8988T (cell line): ENCODE measurements around the gene TASP1.
"Not testable (repeated sequence)": the region's sequence is repeated elsewhere in the genome, so short reads cannot be mapped to it uniquely, and the experiment has no call there.

Experiments
- DNase-seq: peaks from one replicate; pipeline ENCODE4 v3.0.0; 2011

The TASP1 gene

DNA sequence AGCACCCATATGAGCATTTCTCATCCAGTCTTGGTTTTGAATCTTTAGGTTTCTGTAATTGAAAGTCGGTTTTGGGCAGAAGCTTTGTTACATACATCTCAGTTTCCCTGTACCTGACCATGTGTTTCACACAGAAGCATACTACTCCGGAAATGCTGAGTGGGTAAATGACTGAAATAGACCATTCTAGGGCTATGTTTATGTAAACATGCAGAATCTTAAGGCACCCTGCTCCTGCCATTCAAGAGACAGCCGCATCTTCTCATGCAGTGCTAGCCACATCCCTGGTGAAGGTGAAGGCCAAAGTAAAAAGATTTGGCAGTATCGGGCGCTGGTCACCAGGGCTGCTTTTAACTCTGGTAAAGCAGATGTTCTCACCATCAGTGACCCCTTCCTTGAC, 246.3 kb downstream of the TASP1 start:
- DNase-seq = no peak

DNA sequence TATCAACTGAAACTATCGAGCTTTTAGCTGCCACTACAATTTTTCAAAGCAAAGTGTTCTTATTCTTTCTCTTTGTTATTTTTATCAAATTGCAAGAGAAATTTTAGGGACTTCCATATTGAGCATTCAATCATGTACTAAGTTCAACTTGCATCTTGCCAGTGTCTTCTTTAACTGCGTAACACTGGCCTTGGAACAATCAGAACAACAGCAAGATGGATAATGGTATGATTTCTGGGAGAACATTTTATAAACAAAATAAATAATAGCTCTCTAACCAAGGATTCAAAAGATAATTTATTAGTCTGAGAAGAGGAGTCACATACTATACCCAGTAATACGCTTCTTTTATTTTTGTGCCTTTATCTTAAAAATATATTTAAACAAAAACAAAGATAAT, 249.6 kb downstream of the TASP1 start:
- DNase-seq = no peak

DNA sequence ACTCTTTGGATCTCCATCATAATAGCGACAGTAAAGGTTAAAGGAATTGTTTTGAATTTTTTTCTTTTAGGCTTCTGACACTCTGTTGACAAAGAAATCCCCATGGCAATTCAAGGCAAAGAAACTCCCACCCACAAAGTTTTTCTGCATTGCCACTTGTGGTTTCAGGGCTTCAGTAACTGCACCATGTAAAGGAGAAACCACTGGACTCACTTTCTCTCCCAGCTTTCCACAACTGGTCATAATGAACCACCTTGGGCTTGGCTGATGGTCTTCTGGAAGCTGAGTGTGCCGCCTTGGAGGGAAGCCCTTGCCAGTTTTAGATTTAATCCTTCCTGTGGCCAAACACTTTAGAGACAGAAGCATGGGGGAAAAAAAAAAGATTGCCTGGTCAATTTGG, 254.6 kb downstream of the TASP1 start:
- DNase-seq = no peak

DNA sequence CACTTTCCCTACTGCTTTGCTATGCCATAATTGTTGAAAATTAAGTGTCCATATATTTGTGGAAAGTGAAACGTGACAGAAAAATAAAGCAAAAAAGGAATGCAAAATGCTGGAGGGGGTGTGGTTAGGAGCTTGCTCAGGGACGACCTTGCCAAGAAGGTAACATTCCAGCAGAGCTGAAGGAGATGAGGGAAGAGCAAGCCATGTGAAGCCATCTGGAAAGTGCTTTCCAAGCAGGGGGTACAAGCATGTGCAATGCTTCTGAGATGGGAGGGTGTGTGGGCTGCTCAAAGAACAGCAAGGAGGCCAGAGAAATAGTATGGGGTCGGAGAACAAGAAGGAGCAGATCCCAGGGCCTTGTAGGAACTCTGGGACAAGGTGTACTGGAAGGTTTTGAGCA, 255.9 kb downstream of the TASP1 start:
- no peak for DNase-seq

DNA sequence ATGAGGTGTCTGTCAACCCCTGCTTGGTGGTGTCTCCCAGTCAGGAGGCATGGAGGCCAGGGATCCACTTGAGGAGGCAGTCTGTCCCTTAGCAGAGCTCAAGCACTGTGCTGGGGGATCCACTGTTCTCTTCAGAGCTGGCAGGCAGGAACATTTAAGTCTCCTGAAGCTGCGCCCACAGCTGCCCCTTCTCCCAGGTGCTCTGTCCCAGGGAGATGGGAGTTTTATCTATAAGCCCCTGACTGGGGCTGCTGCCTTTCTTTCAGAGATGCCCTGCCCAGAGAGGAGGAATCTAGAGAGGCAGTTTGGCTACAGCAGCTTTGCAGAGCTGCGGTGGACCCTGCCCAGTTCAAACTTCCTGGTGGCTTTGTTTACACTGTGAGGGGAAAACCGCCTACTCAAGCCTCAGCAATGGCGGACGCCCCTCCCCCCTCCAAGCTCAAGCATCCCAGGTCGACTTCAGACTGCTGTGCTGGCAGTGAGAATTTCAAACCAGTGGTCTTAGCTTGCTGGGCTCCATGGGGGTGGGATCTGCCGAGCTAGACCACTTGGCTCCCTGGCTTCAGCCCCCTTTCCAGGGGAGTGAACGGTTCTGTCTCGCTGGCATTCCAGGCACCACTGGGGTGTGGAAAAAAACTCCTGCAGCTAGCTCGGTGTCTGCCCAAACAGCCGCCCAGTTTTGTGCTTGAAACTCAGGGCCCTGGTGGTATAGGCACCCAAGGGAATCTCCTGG, 258.1 kb downstream of the TASP1 start:
- not testable (repeated sequence) for DNase-seq

DNA sequence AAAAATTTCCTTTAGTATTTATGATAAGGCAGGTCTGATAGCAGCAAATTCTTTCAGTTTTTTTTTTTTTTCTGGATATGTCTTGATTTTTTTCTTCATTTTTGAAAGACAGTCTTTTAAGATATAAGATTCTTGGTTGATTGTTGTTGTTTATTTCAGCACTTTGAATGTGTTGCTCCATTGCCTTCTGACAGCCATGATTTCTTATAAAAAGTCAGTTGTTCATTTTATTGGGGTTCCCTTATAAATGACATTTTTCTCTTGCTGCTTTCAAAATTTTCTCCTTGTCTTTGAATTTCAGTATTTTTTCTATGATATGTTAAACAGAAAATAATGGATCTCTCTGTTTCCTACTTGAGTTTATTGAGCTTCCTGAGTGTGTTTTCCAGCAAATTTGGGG, 265.3 kb downstream of the TASP1 start:
- DNase-seq = no peak

DNA sequence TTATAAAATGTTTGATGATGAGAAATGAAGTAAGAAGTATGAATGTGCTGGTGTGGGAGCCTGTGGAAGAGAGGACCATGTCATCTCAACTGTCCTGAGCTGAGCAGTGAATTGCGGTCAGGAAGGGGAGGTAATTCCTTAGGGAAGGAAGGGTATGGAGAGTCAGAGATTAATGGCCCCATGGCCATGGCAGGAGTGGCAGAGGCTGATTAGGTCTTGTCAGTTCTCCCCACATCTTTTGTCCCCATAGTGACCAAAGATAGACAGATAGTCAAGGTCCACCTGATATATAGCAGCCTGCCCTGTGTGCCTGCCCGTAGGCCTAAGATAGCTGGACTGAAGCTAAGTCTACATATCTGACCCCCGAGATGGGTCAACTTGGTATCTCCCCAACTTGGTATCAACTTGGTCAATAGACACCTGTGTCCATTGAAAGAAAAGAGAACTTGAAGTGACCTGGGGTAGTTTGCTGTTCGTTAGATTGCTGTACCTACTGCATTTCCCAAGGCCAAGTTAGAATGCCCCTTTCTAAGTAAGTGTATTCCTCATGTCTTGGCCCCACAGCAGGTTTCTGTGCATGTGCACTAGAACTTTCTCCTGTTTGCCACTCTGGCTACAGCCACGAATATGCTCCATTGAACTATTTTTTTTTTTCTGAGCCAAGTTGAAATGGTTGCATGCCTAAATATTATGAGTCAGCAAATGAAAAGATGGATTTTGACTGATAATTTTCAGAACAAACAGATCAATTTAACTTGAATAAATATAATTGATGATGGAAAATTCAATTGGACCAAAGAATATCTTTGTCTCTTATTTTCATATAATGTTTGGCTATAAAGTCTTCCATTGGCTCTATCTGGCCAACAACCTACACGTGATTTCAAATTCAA, 274.2 kb downstream of the TASP1 start:
- DNase-seq = no peak

DNA sequence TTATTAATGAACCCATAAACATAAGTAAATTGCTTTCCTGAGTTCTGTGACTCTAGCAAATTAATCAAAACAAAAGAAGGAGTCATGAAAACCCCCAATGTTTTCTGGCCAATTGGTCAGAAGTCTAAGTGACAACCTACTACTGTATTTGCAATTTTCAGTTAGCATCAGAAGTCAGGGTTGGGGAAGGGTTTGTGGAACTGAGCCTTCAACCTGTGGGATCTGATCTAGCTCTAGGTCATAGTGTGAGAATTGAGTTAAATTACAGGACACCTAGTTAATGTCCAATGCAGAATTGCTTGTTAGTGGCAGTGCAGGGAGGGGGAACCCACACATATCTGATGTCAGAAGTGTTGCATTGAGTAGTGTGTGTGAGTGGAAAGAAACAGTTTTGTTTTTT, 275.3 kb downstream of the TASP1 start:
- no peak for DNase-seq

DNA sequence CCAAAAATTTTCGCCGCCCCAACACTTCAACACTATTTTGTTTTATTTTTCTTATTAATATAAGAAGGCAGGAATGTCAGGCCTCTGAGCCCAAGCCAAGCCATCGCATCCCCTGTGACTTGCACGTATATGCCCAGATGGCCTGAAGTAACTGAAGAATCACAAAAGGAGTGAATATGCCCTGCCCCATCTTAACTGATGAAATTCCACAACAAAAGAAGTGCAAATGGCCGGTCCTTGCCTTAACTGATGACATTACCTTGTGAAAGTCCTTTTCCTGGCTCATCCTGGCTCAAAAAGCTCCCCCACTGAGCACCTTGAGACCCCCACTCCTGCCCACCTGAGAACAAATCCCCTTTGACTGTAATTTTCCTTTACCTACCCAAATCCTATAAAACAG, 276.6 kb downstream of the TASP1 start:
- not testable (repeated sequence) for DNase-seq

DNA sequence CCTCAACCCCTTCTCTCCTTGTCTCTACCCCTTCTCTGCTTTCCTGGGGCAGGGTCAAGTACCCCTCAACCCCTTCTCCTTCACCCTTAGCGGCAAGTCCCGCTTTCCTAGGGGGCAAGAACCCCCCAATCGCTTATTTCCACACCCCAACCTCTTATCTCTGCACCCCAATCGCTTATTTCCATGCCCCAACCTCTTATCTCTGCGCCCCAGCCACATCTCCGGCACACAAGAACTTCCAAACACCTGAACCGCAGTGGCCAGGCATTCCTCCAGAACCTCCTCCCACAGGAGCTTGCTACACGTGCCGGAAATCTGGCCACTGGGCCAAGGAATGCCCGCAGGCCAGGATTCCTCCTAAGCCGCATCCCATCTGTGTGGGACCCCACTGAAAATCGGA, 279.8 kb downstream of the TASP1 start:
- DNase-seq = not testable (repeated sequence)

DNA sequence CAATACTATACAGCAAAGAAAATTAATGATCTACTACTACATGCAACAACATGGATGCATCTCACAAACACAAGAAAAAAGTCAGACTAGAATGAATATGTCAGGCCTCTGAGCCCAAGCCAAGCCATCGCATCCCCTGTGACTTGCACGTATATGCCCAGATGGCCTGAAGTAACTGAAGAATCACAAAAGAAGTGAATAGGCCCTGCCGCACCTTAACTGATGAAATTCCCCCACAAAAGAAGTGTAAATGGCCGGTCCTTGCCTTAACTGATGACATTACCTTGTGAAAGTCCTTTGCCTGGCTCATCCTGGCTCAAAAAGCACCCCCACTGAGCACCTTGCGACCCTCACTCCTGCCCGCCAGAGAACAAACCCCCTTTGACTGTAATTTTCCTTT, 280.9 kb downstream of the TASP1 start:
- DNase-seq = not testable (repeated sequence)

DNA sequence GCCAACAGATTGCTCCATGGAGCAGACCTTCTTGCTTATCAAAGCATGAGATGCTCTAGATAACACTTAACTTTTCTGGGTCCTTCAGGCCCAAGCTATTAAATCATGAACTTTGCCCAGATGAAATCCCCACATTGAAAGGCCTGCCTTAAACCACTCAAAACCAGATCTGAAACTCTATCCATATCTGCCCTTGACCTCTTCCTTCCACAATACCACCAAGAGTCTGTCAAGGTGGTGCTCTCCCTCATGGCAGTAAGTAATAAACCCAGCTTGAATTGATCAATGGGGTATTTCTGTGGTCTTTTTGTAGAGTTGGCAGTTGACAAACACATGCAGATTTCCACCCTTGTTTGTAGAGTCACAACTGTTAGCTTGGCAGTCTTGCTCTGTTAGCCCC, 282.1 kb downstream of the TASP1 start:
- DNase-seq = no peak

DNA sequence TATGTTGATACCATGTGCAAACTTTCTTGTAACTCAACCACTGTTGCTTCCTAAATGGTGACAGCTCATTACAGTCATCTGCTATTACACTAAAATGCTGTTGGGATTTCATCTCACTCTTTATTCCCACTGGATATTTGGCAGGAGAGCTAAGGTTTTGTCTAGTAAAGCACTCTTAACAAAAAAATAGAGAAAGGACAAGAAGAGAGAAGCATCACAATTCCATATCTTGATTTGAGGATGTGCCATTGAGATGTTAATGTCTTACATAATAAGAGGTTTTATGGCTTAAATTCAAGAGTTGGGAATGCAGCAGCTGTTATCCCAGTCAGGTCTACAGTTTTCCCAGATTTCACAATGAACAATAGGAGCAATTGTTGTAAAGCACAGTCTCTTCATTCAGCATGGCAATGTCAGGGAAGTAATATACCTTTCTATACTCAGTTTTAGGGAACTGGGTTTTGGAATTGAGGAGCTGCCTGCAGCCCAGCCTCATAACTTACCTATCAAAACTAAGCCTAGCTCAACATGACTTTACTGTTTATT, 282.7 kb downstream of the TASP1 start:
- no peak for DNase-seq

DNA sequence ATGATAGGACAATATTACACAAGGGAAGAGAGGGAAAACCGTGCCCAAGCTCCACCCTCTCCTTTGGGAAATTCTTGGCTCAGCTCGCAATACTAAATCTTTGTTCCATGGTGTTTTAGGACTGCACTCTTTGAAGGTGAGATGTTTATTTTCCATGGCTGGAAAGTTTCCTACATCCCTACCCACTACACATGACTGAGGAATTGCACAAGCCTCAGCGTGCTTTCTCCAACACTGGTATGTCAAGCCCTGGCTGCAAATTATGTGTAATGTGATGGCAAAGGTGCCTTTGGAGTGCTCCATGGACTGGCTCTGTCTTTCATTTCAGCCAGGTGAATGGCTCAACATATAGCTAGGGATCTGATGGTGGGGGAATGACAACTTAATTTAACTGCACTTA, 283.3 kb downstream of the TASP1 start:
- no peak for DNase-seq

DNA sequence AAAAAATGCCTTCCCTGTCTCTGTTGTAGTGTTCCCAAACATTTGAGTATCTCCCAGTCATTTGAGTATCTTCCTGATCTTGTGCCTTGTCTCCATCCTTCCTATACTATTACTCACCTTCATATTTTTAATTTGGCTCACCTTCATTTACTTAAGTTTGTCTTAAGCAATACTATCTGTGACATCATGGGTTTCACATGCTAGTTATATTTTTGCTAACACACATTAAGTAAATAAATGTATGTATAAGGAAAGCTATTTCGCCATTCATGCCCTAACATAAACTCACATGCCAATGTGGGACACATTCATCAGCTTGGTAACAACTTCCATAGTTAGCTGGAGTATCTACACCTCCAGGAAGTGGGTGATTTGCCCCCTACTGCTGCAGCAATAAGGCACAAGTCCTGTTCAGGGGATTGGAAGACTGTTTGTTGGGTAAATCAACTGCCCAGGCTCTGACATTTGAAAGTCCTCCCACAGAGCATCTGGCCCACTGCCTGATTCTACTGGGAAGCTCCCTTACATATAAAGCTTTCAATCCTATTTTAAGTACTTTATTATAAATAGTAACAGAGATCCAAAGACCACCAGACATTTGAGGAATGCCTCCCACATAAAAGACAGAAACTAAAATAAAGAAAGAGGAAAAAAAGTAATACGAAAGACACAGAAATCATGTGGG, 285.3 kb downstream of the TASP1 start:
- DNase-seq = no peak

DNA sequence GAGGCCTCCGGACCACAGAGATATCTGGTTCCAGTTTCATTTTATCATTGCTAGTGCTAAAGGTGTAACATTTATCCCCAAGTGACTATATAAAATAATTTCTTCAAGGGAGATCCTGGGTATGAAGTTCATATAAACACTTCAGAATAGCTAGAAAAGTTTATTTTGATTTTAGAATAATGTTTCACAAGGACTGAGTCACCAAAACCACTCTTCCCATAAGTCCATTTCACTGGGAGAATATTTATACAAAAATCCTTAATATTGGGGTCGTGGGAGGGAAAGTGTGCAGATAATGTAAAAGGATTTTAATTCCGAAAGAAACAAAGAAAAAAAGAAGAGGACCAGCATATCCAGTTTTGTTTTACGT, 289.5 kb downstream of the TASP1 start:
- no peak for DNase-seq

DNA sequence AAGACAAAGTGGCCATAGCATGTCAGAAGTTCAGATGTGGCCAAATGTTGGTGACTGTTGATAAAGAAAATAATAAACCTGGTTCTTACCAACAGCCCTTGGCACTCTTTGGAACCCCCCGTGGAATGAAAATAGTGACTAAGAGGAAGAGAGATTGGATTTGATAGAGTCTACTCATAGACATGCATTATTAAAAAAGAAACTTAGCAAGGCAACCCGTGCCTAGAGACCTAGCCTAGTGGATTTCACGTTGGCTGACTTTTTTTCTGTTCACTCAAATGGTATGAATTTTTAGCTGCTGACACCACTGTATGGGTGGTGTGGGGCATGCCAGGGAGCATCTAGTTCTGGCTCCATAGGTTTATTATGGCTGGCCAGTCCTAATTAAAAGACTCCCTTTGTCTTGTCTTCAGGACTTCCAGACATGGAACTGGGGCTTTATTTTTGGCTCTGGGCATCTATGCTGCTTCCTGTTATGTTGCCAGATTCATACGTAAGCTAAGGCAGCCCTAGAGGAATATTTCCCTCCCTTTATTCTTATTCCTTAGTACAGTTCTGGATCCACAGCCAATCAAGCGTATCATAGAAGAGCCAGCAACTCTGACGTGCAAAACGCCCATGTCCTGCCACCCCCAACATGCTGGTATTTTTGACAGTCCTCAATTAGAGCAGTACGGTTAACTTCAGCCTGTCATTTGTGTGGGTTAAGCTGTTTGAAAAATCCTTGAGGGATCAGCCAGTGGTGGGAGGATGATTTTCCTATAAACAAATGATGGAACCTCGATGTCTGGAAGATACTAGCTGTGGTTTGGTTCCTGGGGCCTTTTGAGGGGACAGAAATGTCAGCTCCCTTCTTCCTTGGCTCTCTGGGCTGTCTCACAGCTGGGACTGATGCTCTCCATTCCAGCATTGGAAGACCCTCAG, 290.2 kb downstream of the TASP1 start:
- no peak for DNase-seq

DNA sequence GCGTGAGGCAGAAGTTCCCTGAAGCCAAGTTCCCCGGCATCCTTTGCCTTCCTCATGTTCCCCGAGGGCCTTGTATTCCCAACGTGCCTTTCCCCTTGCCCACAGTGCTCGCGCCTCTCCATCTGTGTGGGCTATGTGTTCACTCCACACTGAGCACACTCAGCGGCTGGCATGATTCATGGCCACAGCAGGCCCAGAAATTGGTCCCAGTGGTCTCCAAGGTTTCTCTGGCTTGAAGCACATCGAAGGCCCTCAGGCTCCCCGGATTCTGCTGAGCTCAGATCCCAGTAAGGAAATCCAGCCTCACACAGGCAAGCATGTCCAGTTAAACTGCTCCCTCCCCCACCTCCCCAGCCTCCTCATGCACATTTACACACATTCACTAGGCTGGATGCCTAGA, 294.1 kb downstream of the TASP1 start:
- no peak for DNase-seq

DNA sequence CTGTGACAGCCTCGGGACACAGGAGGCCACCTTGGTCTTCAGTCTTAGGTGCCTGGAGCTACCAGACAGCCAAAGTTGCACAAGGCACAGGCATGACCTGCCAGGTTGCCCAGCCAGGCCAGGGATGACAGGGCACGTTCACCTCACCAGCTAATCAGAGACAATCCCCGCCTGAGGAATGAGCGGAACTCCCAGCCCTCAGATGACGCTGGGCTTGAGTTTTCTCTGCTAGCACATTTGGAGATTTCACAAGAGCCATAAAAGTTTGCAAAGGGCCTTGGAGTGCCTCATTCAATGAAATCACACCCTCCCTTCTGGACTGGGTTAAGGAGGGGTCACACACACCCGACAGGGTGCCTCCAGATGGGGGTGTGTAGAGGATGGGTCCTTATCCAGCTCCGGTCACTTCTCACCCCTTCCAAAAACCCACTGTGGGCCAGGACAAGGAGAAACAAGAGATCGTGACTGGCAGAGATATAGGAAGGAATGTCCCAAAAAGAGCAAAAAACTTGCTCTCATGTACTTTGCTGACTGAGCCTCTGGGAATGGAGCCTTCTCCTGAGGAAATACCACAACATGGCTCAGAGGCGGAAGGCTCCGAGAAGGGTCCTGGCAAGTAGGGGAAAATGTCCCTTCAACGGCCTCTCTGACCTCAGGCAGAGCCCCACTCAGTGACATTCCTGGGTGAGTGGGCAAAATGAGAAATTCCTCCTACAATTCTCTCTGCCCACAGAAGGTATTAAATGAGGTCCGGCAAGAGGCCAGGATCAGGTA, 296.1 kb downstream of the TASP1 start:
- DNase-seq = no peak

DNA sequence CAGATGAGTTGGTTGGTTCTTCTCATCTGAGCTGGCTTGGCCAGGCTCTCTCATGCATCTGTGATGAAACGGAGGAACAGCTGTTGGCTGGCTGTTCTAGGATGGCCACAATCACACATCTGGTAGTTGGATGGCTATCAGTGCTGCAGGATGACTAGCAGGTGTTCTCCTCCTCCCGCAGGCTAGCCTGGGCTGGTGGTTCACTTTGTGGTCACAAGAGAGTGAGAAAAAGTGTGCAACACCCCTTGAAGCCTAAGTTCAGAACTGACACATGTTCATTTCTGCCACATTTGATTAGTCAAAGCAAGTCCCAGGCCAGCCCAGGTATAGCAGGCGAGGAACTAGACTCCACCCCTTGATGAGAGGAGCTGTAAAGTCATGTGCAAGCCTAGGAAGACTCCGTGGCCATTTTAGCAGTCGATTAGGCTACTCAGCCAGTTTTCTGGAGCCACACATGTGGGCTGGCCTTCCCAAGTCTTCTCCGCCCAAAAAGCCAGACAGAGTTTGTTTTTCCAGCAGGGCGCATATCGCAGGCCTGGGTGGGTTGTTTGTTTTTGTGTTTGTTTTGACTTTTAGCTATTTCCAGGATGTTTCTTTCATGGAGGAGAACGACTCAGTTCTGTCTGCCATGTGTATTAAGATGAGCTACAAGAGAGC, 296.9 kb downstream of the TASP1 start:
- DNase-seq = no peak

DNA sequence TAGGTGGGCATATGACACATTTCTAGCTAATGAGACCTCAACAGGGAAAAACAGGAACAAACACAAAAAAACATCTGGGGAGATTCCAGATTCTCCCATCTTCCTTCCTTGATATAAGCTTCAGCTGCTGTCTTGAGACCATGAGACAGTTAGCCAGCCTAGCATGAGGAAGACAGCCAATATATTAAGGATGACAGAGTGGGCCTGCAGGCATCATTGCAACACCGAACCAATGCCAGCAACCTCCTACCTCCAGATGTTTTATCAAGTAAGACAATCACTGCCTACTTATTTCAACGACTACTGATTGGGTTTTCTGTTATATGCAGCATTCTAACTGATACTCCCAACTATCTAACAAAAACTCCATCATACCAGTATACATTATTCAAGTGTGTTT, 298.6 kb downstream of the TASP1 start:
- DNase-seq = no peak
